Muscle layer of duodenum (tissue), 2 donors: ENCODE measurements around the gene MARCHF9.
"Not testable (repeated sequence)": the region's sequence is repeated elsewhere in the genome, so short reads cannot be mapped to it uniquely, and the experiment has no call there.

Source experiments
- H3K27ac ChIP-seq: one replicate; pipeline ENCODE4 v1.7.0; 2013; ENCODE audit warnings: mild to moderate bottlenecking, low read length
- H3K27me3 ChIP-seq: one replicate; pipeline ENCODE4 v1.7.0; 2013; ENCODE audit warnings: low read depth, mild to moderate bottlenecking, control low read depth, low read length
- H3K36me3 ChIP-seq, 2 donors: one replicate each; pipeline ENCODE4 v1.7.0; 2013; ENCODE audit warnings: low read length in 2 of 2, control low read depth in 1 of 2, mild to moderate bottlenecking in 1 of 2; ENCODE audit not compliant: insufficient read depth in 2 of 2, control insufficient read depth in 1 of 2
- H3K4me1 ChIP-seq, 2 donors: one replicate each; pipeline ENCODE4 v1.7.0; 2013; ENCODE audit warnings: low read length in 2 of 2, mild to moderate bottlenecking in 2 of 2, control low read depth in 1 of 2, moderate library complexity in 1 of 2; ENCODE audit not compliant: insufficient read depth in 2 of 2, control insufficient read depth in 1 of 2
- H3K4me3 ChIP-seq, 2 donors: one replicate each; pipeline ENCODE4 v1.7.0; 2013; ENCODE audit warnings: low read length in 2 of 2, low read depth in 1 of 2, mild to moderate bottlenecking in 1 of 2
- H3K9me3 ChIP-seq, 2 donors: one replicate each; pipeline ENCODE4 v1.7.0; 2013; ENCODE audit warnings: low read length in 2 of 2, control low read depth in 1 of 2, mild to moderate bottlenecking in 1 of 2; ENCODE audit not compliant: control insufficient read depth in 1 of 2
- donor health status: healthy.

MARCHF9 gene

GRCh38 chr12:57769594-57769993, 14.7 kb downstream of the MARCHF9 start:
- H3K4me1 ChIP-seq: peaks cover 9 to 43% of the 10 kb centered on the region in 2 donors
- peaks cover 24% of the 10 kb centered on the region for H3K27me3 ChIP-seq

GRCh38 chr12:57770734-57771133, 15.8 kb downstream of the MARCHF9 start:
- peaks cover 13% of the 10 kb centered on the region for H3K27me3 ChIP-seq
- H3K27ac ChIP-seq: no peak overlapping the region
- peaks cover 4 to 7% of the 10 kb centered on the region in 2 donors for H3K36me3 ChIP-seq

More at GRCh38 chr12:57769594-57769993, 14.7 kb downstream of the MARCHF9 start:
- Histone ChIP-seq H3K9me3 (no peaks in the 10 kb centered on the region), H3K36me3 (peaks cover 4 to 7% of the 10 kb centered on the region in 2 donors), H3K27ac (no peak overlapping the region), H3K4me3 (no peak overlapping the region)

GRCh38 chr12:57771236-57771872, 16.5 kb downstream of the MARCHF9 start:
- Histone ChIP-seq H3K9me3 (no peaks in the 10 kb centered on the region), H3K27me3 (peaks cover 7% of the 10 kb centered on the region), H3K4me3 (peak overlapping the region; percentile 91 to 95), H3K4me1 (peaks cover 6 to 25% of the 10 kb centered on the region in 2 donors), H3K36me3 (peaks cover 4 to 10% of the 10 kb centered on the region in 2 donors), H3K27ac (peak overlapping the region; percentile 95)

More at GRCh38 chr12:57770734-57771133, 15.8 kb downstream of the MARCHF9 start:
- peaks cover 9 to 32% of the 10 kb centered on the region in 2 donors for H3K4me1 ChIP-seq
- H3K4me3 ChIP-seq: peak overlapping the region in 1 of 2 donors; percentile 95
- no peaks in the 10 kb centered on the region for H3K9me3 ChIP-seq

- Histone ChIP-seq H3K27ac (peak within 1 kb of the TSS; percentile 95), H3K4me1 (peaks cover under 1 to 19% of the 10 kb centered on the region in 2 donors), H3K27me3 (peaks cover under 1% of the 10 kb centered on the region), H3K4me3 (peak within 1 kb of the TSS; percentile 91 to 95), H3K36me3 (peaks cover 4 to 10% of the 10 kb centered on the region in 2 donors), H3K9me3 (no peaks in the 10 kb centered on the region)
Measured at GRCh38 chr12:57771873-57772428, 17.0 kb downstream of the MARCHF9 start, which contains the start of gene METTL1. TSS of gene METTL1 (minus strand) at chr12:57772105. CDS start at chr12:57772083, 22 bp downstream.

- Histone ChIP-seq H3K4me3 (peak within 1 kb of the TSS; percentile 91 to 95), H3K9me3 (no peaks in the 10 kb centered on the region), H3K4me1 (peaks cover 0 to 17% of the 10 kb centered on the region in 2 donors), H3K27ac (peak within 1 kb of the TSS; percentile 95), H3K36me3 (peaks cover 4 to 10% of the 10 kb centered on the region in 2 donors), H3K27me3 (no peaks in the 10 kb centered on the region)
Measured at GRCh38 chr12:57772429-57773322, 17.8 kb downstream of the MARCHF9 start, which contains the start of gene EEF1AKMT3. TSS of gene EEF1AKMT3 (plus strand) at chr12:57772614. CDS start at chr12:57772725, 111 bp downstream.

GRCh38 chr12:57774634-57775033, 19.7 kb downstream of the MARCHF9 start:
- H3K4me1 ChIP-seq: peaks cover 0 to 17% of the 10 kb centered on the region in 2 donors
- H3K9me3 ChIP-seq, H3K36me3 ChIP-seq, H3K4me3 ChIP-seq, H3K27me3 ChIP-seq, H3K27ac ChIP-seq: not testable (repeated sequence)

GRCh38 chr12:57775044-57775443, 20.1 kb downstream of the MARCHF9 start:
- peaks cover 0 to 17% of the 10 kb centered on the region in 2 donors for H3K4me1 ChIP-seq
- peaks cover 0 to 3% of the 10 kb centered on the region in 2 donors for H3K36me3 ChIP-seq
- H3K9me3 ChIP-seq: no peaks in the 10 kb centered on the region
- H3K27ac ChIP-seq: no peak overlapping the region
- no peaks in the 10 kb centered on the region for H3K27me3 ChIP-seq
- H3K4me3 ChIP-seq: no peak overlapping the region

GRCh38 chr12:57775563-57776246, 20.8 kb downstream of the MARCHF9 start:
- Histone ChIP-seq H3K4me3 (no peak overlapping the region), H3K27ac (no peak overlapping the region), H3K9me3 (no peaks in the 10 kb centered on the region), H3K36me3 (peaks cover 0 to 3% of the 10 kb centered on the region in 2 donors), H3K27me3 (no peaks in the 10 kb centered on the region), H3K4me1 (peaks cover 0 to 17% of the 10 kb centered on the region in 2 donors)

- Histone ChIP-seq H3K4me1 (peaks cover 0 to 12% of the 10 kb centered on the region in 2 donors), H3K36me3 (peaks cover 0 to 3% of the 10 kb centered on the region in 2 donors), H3K27me3 (no peaks in the 10 kb centered on the region), H3K9me3 (no peaks in the 10 kb centered on the region), H3K27ac (no peak overlapping the region), H3K4me3 (no peak overlapping the region)
Measured at GRCh38 chr12:57776247-57776587, 21.3 kb downstream of the MARCHF9 start.

GRCh38 chr12:57777367-57777766, 22.5 kb downstream of the MARCHF9 start:
- Histone ChIP-seq H3K36me3 (peaks cover 0 to 3% of the 10 kb centered on the region in 2 donors), H3K4me3 (no peak overlapping the region), H3K4me1 (peaks cover 0 to 9% of the 10 kb centered on the region in 2 donors), H3K27me3 (no peaks in the 10 kb centered on the region), H3K27ac (no peak overlapping the region), H3K9me3 (no peaks in the 10 kb centered on the region)
